ENCODE data around the gene CEBPA. TPM values are rescaled to one million over a fixed set of nuclear protein-coding genes. Genes with fewer than 3 reads are reported as not detected.

CEBPA gene
- total RNA-seq, 1 experiment from 2014 or later = not detected

GRCh38 chr19:33288666-33289065 is 13.7 kb downstream of the CEBPA start:
- DNase-seq (ENCODE audit: low read depth) = no peak

GRCh38 chr19:33287927-33288326 is 14.4 kb downstream of the CEBPA start:
- DNase-seq (ENCODE audit: low read depth) = no peak

- no peak for DNase-seq (ENCODE audit: low read depth)
Measured at GRCh38 chr19:33287438-33287837, 14.9 kb downstream of the CEBPA start.

- no peak for DNase-seq (ENCODE audit: low read depth)
Measured at GRCh38 chr19:33286899-33287298, 15.4 kb downstream of the CEBPA start.

GRCh38 chr19:33285441-33285927 is 16.9 kb downstream of the CEBPA start:
- no peak for DNase-seq (ENCODE audit: low read depth)

GRCh38 chr19:33284756-33285155 is 17.6 kb downstream of the CEBPA start:
- no peak for DNase-seq (ENCODE audit: low read depth)

- DNase-seq (ENCODE audit: low read depth) = no peak
Measured at GRCh38 chr19:33284146-33284643, 18.1 kb downstream of the CEBPA start.

- DNase-seq (ENCODE audit: low read depth) = no peak
Measured at GRCh38 chr19:33283589-33283988, 18.7 kb downstream of the CEBPA start.

GRCh38 chr19:33282036-33282671 is 20.2 kb downstream of the CEBPA start:
- peak; percentile 30 for DNase-seq (ENCODE audit: low read depth)

GRCh38 chr19:33281296-33281926 is 20.9 kb downstream of the CEBPA start:
- no peak for DNase-seq (ENCODE audit: low read depth)

GRCh38 chr19:33280351-33280921 is 21.9 kb downstream of the CEBPA start:
- DNase-seq (ENCODE audit: low read depth) = no peak

GRCh38 chr19:33279430-33280350 is 22.6 kb downstream of the CEBPA start:
- no peak for DNase-seq (ENCODE audit: low read depth)

GRCh38 chr19:33278403-33279269 is 23.7 kb downstream of the CEBPA start:
- no peak for DNase-seq (ENCODE audit: low read depth)

- DNase-seq (ENCODE audit: low read depth) = no peak
Measured at GRCh38 chr19:33278023-33278402, 24.3 kb downstream of the CEBPA start.

- DNase-seq (ENCODE audit: low read depth) = no peak
Measured at GRCh38 chr19:33277434-33277833, 24.9 kb downstream of the CEBPA start.

- DNase-seq (ENCODE audit: low read depth) = no peak
Measured at GRCh38 chr19:33275933-33276619, 26.3 kb downstream of the CEBPA start.

- DNase-seq (ENCODE audit: low read depth) = no peak
Measured at GRCh38 chr19:33275559-33275932, 26.8 kb downstream of the CEBPA start.

- DNase-seq (ENCODE audit: low read depth) = no peak
Measured at GRCh38 chr19:33274663-33275558, 27.4 kb downstream of the CEBPA start.
